HEK293 (cell line): ENCODE data around the gene TAX1BP1.
"Not testable (repeated sequence)": the region's sequence is repeated elsewhere in the genome, so short reads cannot be mapped to it uniquely, and the experiment has no call there.

ENCODE experiments used
- CTCF ChIA-PET: fragments of 350-600 bp; formaldehyde crosslinking; extraction: SDS; loops from one replicate; lab custom pipeline; 2021; ENCODE audit warnings: antibody characterized with exemption; lab: Yijun Ruan, JAX
- POLR2A ChIA-PET: fragments of 300-600 bp; formaldehyde crosslinking; extraction: SDS; loops from one replicate; lab custom pipeline; 2020; ENCODE audit warnings: antibody characterized with exemption, inconsistent platforms; lab: Yijun Ruan, JAX
- H3K27ac ChIP-seq: fragments of 200-500 bp; sonication (Bioruptor generic); 2 replicates; pipeline ENCODE4 v1.5.1; 2014; ENCODE audit warnings: low read depth, low read length, control low read depth, inconsistent platforms; ENCODE audit errors: extremely low read depth
- H3K36me3 ChIP-seq, 2 experiments: fragments of 200-500 bp in 1 of 2; sonication (Bioruptor generic) in 1 of 2; 1 replicate in 1 of 2; 2 replicates in 1 of 2; pipeline ENCODE4 v1.5.1; 2014 to 2017; ENCODE audit warnings: inconsistent platforms in 2 of 2, low read length in 2 of 2; ENCODE audit not compliant: control insufficient read depth in 2 of 2, insufficient read depth in 1 of 2
- H3K4me1 ChIP-seq: fragments of 200-500 bp; sonication (Bioruptor generic); 2 replicates; pipeline ENCODE4 v1.5.1; 2014; ENCODE audit warnings: mild to moderate bottlenecking, low read length, inconsistent platforms; ENCODE audit not compliant: control insufficient read depth, insufficient read depth
- H3K4me3 ChIP-seq: 2 replicates; pipeline ENCODE4 v1.5.1; 2011; ENCODE audit warnings: low read depth, mild to moderate bottlenecking, control low read depth, low read length, moderate library complexity
- H3K9me3 ChIP-seq: fragments of 200-500 bp; sonication (Bioruptor generic); 2 replicates; pipeline ENCODE4 v1.5.1; 2014; ENCODE audit warnings: low read depth, low read length, inconsistent platforms; ENCODE audit not compliant: control insufficient read depth, insufficient read depth
- BCL11B ChIP-seq: fragments of 450-650 bp; formaldehyde crosslinking; IDR thresholded peaks from 2 replicates; pipeline ENCODE4 v1.5.1; 2016; ENCODE audit warnings: low read depth, missing biosample characterization, missing genetic modification characterization
- GLIS2 ChIP-seq: fragments of 450-650 bp; formaldehyde crosslinking; IDR thresholded peaks from 2 replicates; pipeline ENCODE4 v1.5.1; 2016; ENCODE audit warnings: missing biosample characterization, missing genetic modification characterization
- OVOL3 ChIP-seq: fragments of 450-650 bp; formaldehyde crosslinking; IDR thresholded peaks from 2 replicates; pipeline ENCODE4 v1.5.1; 2016; ENCODE audit warnings: missing biosample characterization, missing genetic modification characterization
- SALL2 ChIP-seq: fragments of 450-650 bp; formaldehyde crosslinking; IDR thresholded peaks from 2 replicates; pipeline ENCODE4 v1.5.0; 2017; ENCODE audit warnings: missing biosample characterization, mild to moderate bottlenecking, missing genetic modification characterization, borderline replicate concordance
- TCF7L2 ChIP-seq: IDR thresholded peaks from 2 replicates; pipeline ENCODE4 v1.6.1; 2011; ENCODE audit warnings: low read depth, mild to moderate bottlenecking, inconsistent platforms, low read length, moderate library complexity, borderline replicate concordance
- YY1 ChIP-seq: fragments of 450-650 bp; formaldehyde crosslinking; IDR thresholded peaks from 2 replicates; pipeline ENCODE4 v1.5.1; 2018; ENCODE audit warnings: missing biosample characterization, missing genetic modification characterization
- ZBTB17 ChIP-seq: fragments of 450-650 bp; formaldehyde crosslinking; IDR thresholded peaks from 2 replicates; pipeline ENCODE4 v1.5.1; 2016; ENCODE audit warnings: missing biosample characterization, missing genetic modification characterization
- ZBTB48 ChIP-seq: fragments of 450-650 bp; formaldehyde crosslinking; IDR thresholded peaks from 2 replicates; pipeline ENCODE4 v1.5.1; 2016; ENCODE audit warnings: missing biosample characterization, missing genetic modification characterization
- ZFP37 ChIP-seq: fragments of 450-650 bp; formaldehyde crosslinking; IDR thresholded peaks from 2 replicates; pipeline ENCODE4 v1.5.1; 2016; ENCODE audit warnings: missing biosample characterization, missing genetic modification characterization
- ZNF10 ChIP-seq: fragments of 450-650 bp; formaldehyde crosslinking; IDR thresholded peaks from 2 replicates; pipeline ENCODE4 v1.5.1; 2017; ENCODE audit warnings: missing biosample characterization, missing genetic modification characterization
- ZNF140 ChIP-seq: fragments of 450-650 bp; formaldehyde crosslinking; IDR thresholded peaks from 2 replicates; pipeline ENCODE4 v1.5.1; 2016; ENCODE audit warnings: missing biosample characterization, missing genetic modification characterization
- ZNF16 ChIP-seq: fragments of 450-650 bp; formaldehyde crosslinking; IDR thresholded peaks from 2 replicates; pipeline ENCODE4 v1.5.1; 2016; ENCODE audit warnings: low read depth, missing biosample characterization, missing genetic modification characterization
- ZNF202 ChIP-seq: fragments of 450-650 bp; formaldehyde crosslinking; IDR thresholded peaks from 2 replicates; pipeline ENCODE4 v1.5.1; 2016; ENCODE audit warnings: missing biosample characterization, missing genetic modification characterization, borderline replicate concordance
- ZNF239 ChIP-seq: fragments of 450-650 bp; formaldehyde crosslinking; IDR thresholded peaks from 2 replicates; pipeline ENCODE4 v1.5.1; 2016; ENCODE audit warnings: missing biosample characterization, missing genetic modification characterization
- ZNF350 ChIP-seq: fragments of 450-650 bp; formaldehyde crosslinking; IDR thresholded peaks from 2 replicates; pipeline ENCODE4 v1.5.0; 2017; ENCODE audit warnings: missing biosample characterization, mild to moderate bottlenecking, missing genetic modification characterization
- ZNF354C ChIP-seq: fragments of 450-650 bp; formaldehyde crosslinking; IDR thresholded peaks from 2 replicates; pipeline ENCODE4 v1.5.1; 2016; ENCODE audit warnings: missing biosample characterization, missing genetic modification characterization, low read depth, borderline replicate concordance
- ZNF404 ChIP-seq: fragments of 450-650 bp; formaldehyde crosslinking; IDR thresholded peaks from 2 replicates; pipeline ENCODE4 v1.5.1; 2017; ENCODE audit warnings: missing biosample characterization, missing genetic modification characterization
- ZNF521 ChIP-seq: fragments of 450-650 bp; formaldehyde crosslinking; IDR thresholded peaks from 2 replicates; pipeline ENCODE4 v1.5.1; 2017; ENCODE audit warnings: missing biosample characterization, mild to moderate bottlenecking, missing genetic modification characterization
- ZNF529 ChIP-seq: fragments of 450-650 bp; formaldehyde crosslinking; IDR thresholded peaks from 2 replicates; pipeline ENCODE4 v1.5.1; 2017; ENCODE audit warnings: missing genetic modification characterization, missing biosample characterization; ENCODE audit not compliant: insufficient replicate concordance
- ZNF544 ChIP-seq: fragments of 450-650 bp; formaldehyde crosslinking; IDR thresholded peaks from 2 replicates; pipeline ENCODE4 v1.5.0; 2017; ENCODE audit warnings: missing biosample characterization, missing genetic modification characterization
- ZNF610 ChIP-seq: fragments of 450-650 bp; formaldehyde crosslinking; IDR thresholded peaks from 2 replicates; pipeline ENCODE4 v1.5.1; 2016; ENCODE audit warnings: missing biosample characterization, missing genetic modification characterization, borderline replicate concordance
- ZNF747 ChIP-seq: fragments of 450-650 bp; formaldehyde crosslinking; IDR thresholded peaks from 2 replicates; pipeline ENCODE4 v1.5.1; 2016; ENCODE audit warnings: missing biosample characterization, missing genetic modification characterization
- ZSCAN30 ChIP-seq: fragments of 450-650 bp; IDR thresholded peaks from 2 replicates; pipeline ENCODE4 v1.5.1; 2018; ENCODE audit warnings: missing biosample characterization, mild to moderate bottlenecking, missing genetic modification characterization, moderate library complexity
- TF ChIP-seq, protein P1 (sequence below): fragments of 450-650 bp; formaldehyde crosslinking; IDR thresholded peaks from 2 replicates; pipeline ENCODE4 v1.5.1; 2016; ENCODE audit warnings: missing biosample characterization, missing genetic modification characterization, low read depth
- TF ChIP-seq, protein P2 (sequence below): fragments of 450-650 bp; formaldehyde crosslinking; IDR thresholded peaks from 2 replicates; pipeline ENCODE4 v1.5.1; 2016; ENCODE audit warnings: missing biosample characterization, missing genetic modification characterization
- TF ChIP-seq, protein P3 (sequence below): fragments of 450-650 bp; formaldehyde crosslinking; IDR thresholded peaks from 2 replicates; pipeline ENCODE4 v1.5.1; 2016; ENCODE audit warnings: missing biosample characterization, missing genetic modification characterization

TAX1BP1 gene

GRCh38 chr7:27850531-27850930 lies 110.6 kb downstream of the TAX1BP1 start:
- no peaks in the 10 kb centered on the region for H3K36me3 ChIP-seq
- TF ChIP-seq OVOL3 (no peak), TCF7L2 (no peak), ZNF140 (no peak), ZSCAN30 (tag by site-specific recombination) (no peak), ZNF239 (tag by site-specific recombination) (no peak), ZNF10 (tag by site-specific recombination) (no peak), ZFP37 (tag by site-specific recombination) (no peak), YY1 (no peak), ZNF747 (tag by site-specific recombination) (no peak), ZNF529 (no peak), GLIS2 (tag by site-specific recombination) (no peak), ZNF354C (no peak)
- TF ChIP-seq, protein P1, sequence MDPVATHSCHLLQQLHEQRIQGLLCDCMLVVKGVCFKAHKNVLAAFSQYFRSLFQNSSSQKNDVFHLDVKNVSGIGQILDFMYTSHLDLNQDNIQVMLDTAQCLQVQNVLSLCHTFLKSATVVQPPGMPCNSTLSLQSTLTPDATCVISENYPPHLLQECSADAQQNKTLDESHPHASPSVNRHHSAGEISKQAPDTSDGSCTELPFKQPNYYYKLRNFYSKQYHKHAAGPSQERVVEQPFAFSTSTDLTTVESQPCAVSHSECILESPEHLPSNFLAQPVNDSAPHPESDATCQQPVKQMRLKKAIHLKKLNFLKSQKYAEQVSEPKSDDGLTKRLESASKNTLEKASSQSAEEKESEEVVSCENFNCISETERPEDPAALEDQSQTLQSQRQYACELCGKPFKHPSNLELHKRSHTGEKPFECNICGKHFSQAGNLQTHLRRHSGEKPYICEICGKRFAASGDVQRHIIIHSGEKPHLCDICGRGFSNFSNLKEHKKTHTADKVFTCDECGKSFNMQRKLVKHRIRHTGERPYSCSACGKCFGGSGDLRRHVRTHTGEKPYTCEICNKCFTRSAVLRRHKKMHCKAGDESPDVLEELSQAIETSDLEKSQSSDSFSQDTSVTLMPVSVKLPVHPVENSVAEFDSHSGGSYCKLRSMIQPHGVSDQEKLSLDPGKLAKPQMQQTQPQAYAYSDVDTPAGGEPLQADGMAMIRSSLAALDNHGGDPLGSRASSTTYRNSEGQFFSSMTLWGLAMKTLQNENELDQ (tag by site-specific recombination) = no peak
- no peaks in the 10 kb centered on the region for H3K4me1 ChIP-seq
- no peak overlapping the region for H3K27ac ChIP-seq
- ChIA-PET POLR2A (no interaction called here), CTCF (interaction anchor here (0.5 kb wide), 1 partner anchor 70 kb away, joined by 3 read pairs; no protein-coding TSS in a partner anchor)
- H3K9me3 ChIP-seq = no peaks in the 10 kb centered on the region
- no peak overlapping the region for H3K4me3 ChIP-seq

DNA sequence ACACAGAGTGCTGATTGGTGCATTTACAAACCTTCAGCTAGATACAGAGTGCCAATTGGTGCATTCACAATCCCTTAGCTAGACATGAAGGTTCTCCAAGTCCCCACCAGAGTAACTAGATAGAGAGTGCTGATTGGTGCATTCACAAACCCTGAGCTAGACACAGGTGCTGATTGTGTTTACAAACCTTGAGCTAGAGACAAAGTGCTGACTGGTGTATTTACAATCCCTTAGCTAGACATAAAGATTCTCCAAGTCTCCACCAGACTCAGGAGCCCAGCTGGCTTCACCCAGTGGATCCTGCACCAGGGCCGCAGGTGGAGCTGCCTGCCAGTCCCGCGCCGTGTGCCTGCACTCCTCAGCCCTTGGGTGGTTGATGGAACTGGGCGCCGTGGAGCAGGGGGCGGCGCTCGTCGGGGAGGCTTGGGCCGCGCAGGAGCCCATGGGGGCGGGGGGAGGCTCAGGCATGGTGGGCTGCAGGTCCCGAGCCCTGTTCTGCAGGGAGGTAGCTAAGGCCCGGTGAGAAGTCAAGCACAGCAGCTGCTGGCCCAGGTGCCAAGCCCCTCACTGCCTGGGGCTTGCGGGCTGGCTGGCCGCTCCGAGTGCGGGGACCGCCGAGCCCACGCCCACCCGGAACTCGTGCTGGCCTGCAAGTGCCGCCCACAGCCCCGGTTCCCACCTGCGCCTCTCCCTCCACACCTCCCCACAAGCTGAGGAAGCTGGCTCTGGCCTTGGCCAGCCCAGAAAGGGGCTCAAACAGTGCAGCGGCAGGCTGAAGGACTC lies 116.9 kb downstream of the TAX1BP1 start:
- H3K27ac ChIP-seq, POLR2A ChIA-PET, CTCF ChIA-PET, H3K4me1 ChIP-seq, H3K9me3 ChIP-seq, H3K4me3 ChIP-seq, H3K36me3 ChIP-seq: not testable (repeated sequence)

GRCh38 chr7:27860800-27861199 lies 120.8 kb downstream of the TAX1BP1 start:
- Histone ChIP-seq H3K36me3 (no peaks in the 10 kb centered on the region), H3K4me1 (no peaks in the 10 kb centered on the region), H3K4me3 (no peak overlapping the region), H3K27ac (no peak overlapping the region), H3K9me3 (no peaks in the 10 kb centered on the region)
- ChIA-PET CTCF (no interaction called here), POLR2A (no interaction called here)
- TF ChIP-seq, protein P2, sequence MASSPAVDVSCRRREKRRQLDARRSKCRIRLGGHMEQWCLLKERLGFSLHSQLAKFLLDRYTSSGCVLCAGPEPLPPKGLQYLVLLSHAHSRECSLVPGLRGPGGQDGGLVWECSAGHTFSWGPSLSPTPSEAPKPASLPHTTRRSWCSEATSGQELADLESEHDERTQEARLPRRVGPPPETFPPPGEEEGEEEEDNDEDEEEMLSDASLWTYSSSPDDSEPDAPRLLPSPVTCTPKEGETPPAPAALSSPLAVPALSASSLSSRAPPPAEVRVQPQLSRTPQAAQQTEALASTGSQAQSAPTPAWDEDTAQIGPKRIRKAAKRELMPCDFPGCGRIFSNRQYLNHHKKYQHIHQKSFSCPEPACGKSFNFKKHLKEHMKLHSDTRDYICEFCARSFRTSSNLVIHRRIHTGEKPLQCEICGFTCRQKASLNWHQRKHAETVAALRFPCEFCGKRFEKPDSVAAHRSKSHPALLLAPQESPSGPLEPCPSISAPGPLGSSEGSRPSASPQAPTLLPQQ (tag by site-specific recombination) = no peak
- TF ChIP-seq ZNF610 (tag by site-specific recombination) = no peak
- no peak for TF ChIP-seq ZNF202 (tag by site-specific recombination)
- no peak for TF ChIP-seq ZNF350 (tag by site-specific recombination)
- TF ChIP-seq ZNF16 = no peak
- no peak for TF ChIP-seq BCL11B
- no peak for TF ChIP-seq ZNF404 (tag by site-specific recombination)
- no peak for TF ChIP-seq ZBTB17 (tag by site-specific recombination)
- TF ChIP-seq ZNF544 (tag by site-specific recombination) = no peak
- no peak for TF ChIP-seq ZNF521
- TF ChIP-seq, protein P3, sequence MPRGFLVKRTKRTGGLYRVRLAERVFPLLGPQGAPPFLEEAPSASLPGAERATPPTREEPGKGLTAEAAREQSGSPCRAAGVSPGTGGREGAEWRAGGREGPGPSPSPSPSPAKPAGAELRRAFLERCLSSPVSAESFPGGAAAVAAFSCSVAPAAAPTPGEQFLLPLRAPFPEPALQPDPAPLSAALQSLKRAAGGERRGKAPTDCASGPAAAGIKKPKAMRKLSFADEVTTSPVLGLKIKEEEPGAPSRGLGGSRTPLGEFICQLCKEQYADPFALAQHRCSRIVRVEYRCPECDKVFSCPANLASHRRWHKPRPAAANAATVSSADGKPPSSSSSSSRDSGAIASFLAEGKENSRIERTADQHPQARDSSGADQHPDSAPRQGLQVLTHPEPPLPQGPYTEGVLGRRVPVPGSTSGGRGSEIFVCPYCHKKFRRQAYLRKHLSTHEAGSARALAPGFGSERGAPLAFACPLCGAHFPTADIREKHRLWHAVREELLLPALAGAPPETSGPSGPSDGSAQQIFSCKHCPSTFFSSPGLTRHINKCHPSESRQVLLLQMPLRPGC = no peak
- TF ChIP-seq ZBTB48 (tag by site-specific recombination) = no peak
- TF ChIP-seq SALL2 (tag by site-specific recombination) = no peak
